SK-N-SH treated with all-trans-retinoic acid at 6 μM for 48 hours (cell line): ENCODE results near the gene SVIL.

Experiments
- ATAC-seq: fragments of 200-7000 bp; cut with Tn5 transposase; 3 replicates; pipeline ENCODE4 v1.9.1; 2020; ENCODE audit warnings: mild to moderate bottlenecking, moderate library complexity
- ARNTL ChIP-seq: fragments of 450-650 bp; formaldehyde crosslinking; IDR thresholded peaks from 2 replicates; pipeline ENCODE4 v1.5.0; 2020; ENCODE audit warnings: low read depth, mild to moderate bottlenecking, moderate library complexity, borderline replicate concordance
- BACH2 ChIP-seq: fragments of 250-450 bp; sonication (Bioruptor Pico); IDR thresholded peaks from 2 replicates; pipeline ENCODE4 v1.9.0; 2021; ENCODE audit warnings: mild to moderate bottlenecking, borderline replicate concordance
- CREB5 ChIP-seq: fragments of 250-450 bp; sonication (Bioruptor Pico); IDR thresholded peaks from 2 replicates; pipeline ENCODE4 v1.5.1; 2020; ENCODE audit warnings: low read depth, mild to moderate bottlenecking, moderate library complexity
- CSDC2 ChIP-seq: fragments of 250-450 bp; sonication (Bioruptor Pico); IDR thresholded peaks from 2 replicates; pipeline ENCODE4 v1.5.0; 2020; ENCODE audit warnings: mild to moderate bottlenecking, moderate library complexity
- CSRNP3 ChIP-seq: fragments of 250-450 bp; sonication (Bioruptor Pico); IDR thresholded peaks from 2 replicates; pipeline ENCODE4 v1.5.1; 2021; ENCODE audit warnings: mild to moderate bottlenecking, moderate library complexity
- ESRRG ChIP-seq: fragments of 250-450 bp; sonication (Bioruptor Pico); IDR thresholded peaks from 2 replicates; pipeline ENCODE4 v1.6.1; 2021; ENCODE audit warnings: mild to moderate bottlenecking
- GLIS3 ChIP-seq: fragments of 250-450 bp; sonication (Bioruptor Pico); IDR thresholded peaks from 2 replicates; pipeline ENCODE4 v1.5.0; 2020; ENCODE audit warnings: mild to moderate bottlenecking, moderate library complexity
- ISL1 ChIP-seq: fragments of 250-450 bp; sonication (Bioruptor Pico); IDR thresholded peaks from 2 replicates; pipeline ENCODE4 v2.1.2; 2022; ENCODE audit warnings: mild to moderate bottlenecking, moderate library complexity
- OSR1 ChIP-seq: fragments of 250-450 bp; sonication (Bioruptor Pico); IDR thresholded peaks from 2 replicates; pipeline ENCODE4 v1.8.0; 2022; ENCODE audit warnings: moderate library complexity, mild to moderate bottlenecking, inconsistent platforms
- PATZ1 ChIP-seq: fragments of 250-450 bp; sonication (Bioruptor Pico); IDR thresholded peaks from 2 replicates; pipeline ENCODE4 v1.8.0; 2020; ENCODE audit warnings: mild to moderate bottlenecking, moderate library complexity, borderline replicate concordance
- RARB ChIP-seq: fragments of 250-450 bp; sonication (Bioruptor Pico); IDR thresholded peaks from 2 replicates; pipeline ENCODE4 v1.8.0; 2021; ENCODE audit warnings: mild to moderate bottlenecking, moderate library complexity
- SNAI2 ChIP-seq: fragments of 250-450 bp; sonication (Bioruptor Pico); IDR thresholded peaks from 2 replicates; pipeline ENCODE4 v1.5.0; 2020; ENCODE audit warnings: mild to moderate bottlenecking, moderate library complexity
- TCF4 ChIP-seq: fragments of 250-450 bp; sonication (Bioruptor Pico); IDR thresholded peaks from 2 replicates; pipeline ENCODE4 v1.8.0; 2021; ENCODE audit warnings: mild to moderate bottlenecking, moderate library complexity, borderline replicate concordance
- TOX ChIP-seq: fragments of 250-450 bp; sonication (Bioruptor Pico); IDR thresholded peaks from 2 replicates; pipeline ENCODE4 v1.8.0; 2021; ENCODE audit warnings: mild to moderate bottlenecking, moderate library complexity, borderline replicate concordance
- TSHZ2 ChIP-seq: fragments of 250-450 bp; sonication (Bioruptor Pico); IDR thresholded peaks from 2 replicates; pipeline ENCODE4 v1.5.0; 2020; ENCODE audit warnings: mild to moderate bottlenecking, moderate library complexity
- ZC3H10 ChIP-seq: fragments of 250-450 bp; sonication (Bioruptor Pico); IDR thresholded peaks from 2 replicates; pipeline ENCODE4 v1.5.1; 2021; ENCODE audit warnings: mild to moderate bottlenecking, moderate library complexity
- ZFP3 ChIP-seq: fragments of 250-450 bp; sonication (Bioruptor Pico); IDR thresholded peaks from 2 replicates; pipeline ENCODE4 v1.5.0; 2020; ENCODE audit warnings: mild to moderate bottlenecking, moderate library complexity
- ZFP30 ChIP-seq: fragments of 450-650 bp; formaldehyde crosslinking; IDR thresholded peaks from 2 replicates; pipeline ENCODE4 v1.5.0; 2022; ENCODE audit warnings: mild to moderate bottlenecking, moderate library complexity
- ZNF565 ChIP-seq: fragments of 450-650 bp; formaldehyde crosslinking; conservative IDR thresholded peaks from 2 replicates; pipeline ENCODE4 v1.5.0; 2020; ENCODE audit warnings: low read depth, mild to moderate bottlenecking, moderate library complexity
- ZNF70 ChIP-seq: fragments of 450-650 bp; formaldehyde crosslinking; IDR thresholded peaks from 2 replicates; pipeline ENCODE4 v1.5.0; 2020; ENCODE audit warnings: mild to moderate bottlenecking, moderate library complexity
- ZNF8 ChIP-seq: fragments of 450-650 bp; formaldehyde crosslinking; IDR thresholded peaks from 2 replicates; pipeline ENCODE4 v1.5.0; 2020; ENCODE audit warnings: mild to moderate bottlenecking, moderate library complexity
- TF ChIP-seq, protein P1 (sequence below): fragments of 250-450 bp; sonication (Bioruptor Pico); IDR thresholded peaks from 2 replicates; pipeline ENCODE4 v1.8.0; 2021; ENCODE audit warnings: low read depth, mild to moderate bottlenecking, moderate library complexity, borderline replicate concordance

SVIL gene

DNA sequence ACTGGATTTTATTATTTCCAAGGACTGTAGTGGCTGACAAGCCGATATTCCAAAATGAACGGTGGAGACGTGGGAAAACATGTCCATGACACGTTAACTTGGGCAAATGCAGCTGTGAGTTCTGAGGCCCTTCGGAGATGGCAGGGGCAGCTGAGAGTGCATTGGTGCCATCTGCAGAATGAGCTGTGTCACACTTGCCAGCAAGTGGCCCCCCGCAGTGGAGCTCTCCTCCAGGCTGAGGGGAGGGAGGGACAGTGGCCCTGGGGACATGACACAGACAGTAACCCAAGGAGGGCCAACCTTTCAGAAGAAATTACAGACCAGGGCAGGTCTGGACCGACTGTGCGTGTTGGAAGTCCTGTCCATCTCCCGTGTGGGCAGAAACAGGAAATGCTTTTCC is 139.4 kb downstream of the SVIL start:
- no peak for ATAC-seq
- no peak for TF ChIP-seq ZNF8
- TF ChIP-seq ARNTL (CRISPR knock-in tag) = no peak
- TF ChIP-seq ZNF565 (CRISPR knock-in tag) = no peak
- TF ChIP-seq GLIS3 (CRISPR knock-in tag) = no peak
- no peak for TF ChIP-seq ZC3H10 (CRISPR knock-in tag)
- no peak for TF ChIP-seq RARB (CRISPR knock-in tag)
- no peak for TF ChIP-seq ISL1 (CRISPR knock-in tag)
- no peak for TF ChIP-seq ZFP30 (CRISPR knock-in tag)
- no peak for TF ChIP-seq TSHZ2 (CRISPR knock-in tag)
- TF ChIP-seq, protein P1, sequence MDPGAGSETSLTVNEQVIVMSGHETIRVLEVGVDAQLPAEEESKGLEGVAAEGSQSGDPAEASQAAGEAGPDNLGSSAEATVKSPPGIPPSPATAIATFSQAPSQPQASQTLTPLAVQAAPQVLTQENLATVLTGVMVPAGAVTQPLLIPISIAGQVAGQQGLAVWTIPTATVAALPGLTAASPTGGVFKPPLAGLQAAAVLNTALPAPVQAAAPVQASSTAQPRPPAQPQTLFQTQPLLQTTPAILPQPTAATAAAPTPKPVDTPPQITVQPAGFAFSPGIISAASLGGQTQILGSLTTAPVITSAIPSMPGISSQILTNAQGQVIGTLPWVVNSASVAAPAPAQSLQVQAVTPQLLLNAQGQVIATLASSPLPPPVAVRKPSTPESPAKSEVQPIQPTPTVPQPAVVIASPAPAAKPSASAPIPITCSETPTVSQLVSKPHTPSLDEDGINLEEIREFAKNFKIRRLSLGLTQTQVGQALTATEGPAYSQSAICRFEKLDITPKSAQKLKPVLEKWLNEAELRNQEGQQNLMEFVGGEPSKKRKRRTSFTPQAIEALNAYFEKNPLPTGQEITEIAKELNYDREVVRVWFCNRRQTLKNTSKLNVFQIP (CRISPR knock-in tag) = no peak
- no peak for TF ChIP-seq ZFP3 (CRISPR knock-in tag)
- no peak for TF ChIP-seq OSR1 (CRISPR knock-in tag)
- no peak for TF ChIP-seq SNAI2 (CRISPR knock-in tag)
- TF ChIP-seq CREB5 (CRISPR knock-in tag) = no peak
- TF ChIP-seq TCF4 (CRISPR knock-in tag) = no peak
- no peak for TF ChIP-seq CSDC2 (CRISPR knock-in tag)
- TF ChIP-seq ESRRG (CRISPR knock-in tag) = no peak
- no peak for TF ChIP-seq BACH2 (CRISPR knock-in tag)
- TF ChIP-seq ZNF70 (CRISPR knock-in tag) = no peak

GRCh38 chr10:29493697-29494096 is 141.1 kb downstream of the SVIL start:
- TF ChIP-seq ISL1 (CRISPR knock-in tag) = no peak
- TF ChIP-seq CREB5 (CRISPR knock-in tag) = no peak
- ATAC-seq = no peak

- ATAC-seq = no peak
- TF ChIP-seq, protein P1 (CRISPR knock-in tag) = no peak
- no peak for TF ChIP-seq CSRNP3
- no peak for TF ChIP-seq TOX
- TF ChIP-seq ZC3H10 (CRISPR knock-in tag) = no peak
- no peak for TF ChIP-seq SNAI2 (CRISPR knock-in tag)
- no peak for TF ChIP-seq ZFP30 (CRISPR knock-in tag)
- TF ChIP-seq ZFP3 (CRISPR knock-in tag) = no peak
- TF ChIP-seq ISL1 (CRISPR knock-in tag) = no peak
- TF ChIP-seq CSDC2 (CRISPR knock-in tag) = no peak
- TF ChIP-seq ARNTL (CRISPR knock-in tag) = no peak
- TF ChIP-seq PATZ1 (CRISPR knock-in tag) = no peak
- TF ChIP-seq CREB5 (CRISPR knock-in tag) = no peak
- no peak for TF ChIP-seq TCF4 (CRISPR knock-in tag)
- TF ChIP-seq ESRRG (CRISPR knock-in tag) = no peak
- no peak for TF ChIP-seq ZNF565 (CRISPR knock-in tag)
- TF ChIP-seq ZNF8 = no peak
Measured at GRCh38 chr10:29492774-29493173, 142.0 kb downstream of the SVIL start.
